Stimulated activated CD4-positive, alpha-beta T cell treated with anti-CD3 and anti-CD28 coated beads, Interleukin-15, amount 100 ng/mL, for 48 hours (primary cell): ENCODE data around the gene P3H2.

Experiments
- DNase-seq, 2 donors: peaks; one replicate each; pipeline ENCODE4 v3.0.0-alpha.2; 2020; ENCODE audit warnings: low read depth in 2 of 2

The P3H2 gene

GRCh38 chr3:190017521-190018288 lies 103.0 kb downstream of the P3H2 start:
- no peak for DNase-seq

- no peak for DNase-seq
Measured at GRCh38 chr3:190016966-190017365, 103.7 kb downstream of the P3H2 start.

- DNase-seq = no peak
Measured at GRCh38 chr3:190014940-190015339, 105.8 kb downstream of the P3H2 start.

- DNase-seq = no peak
Measured at GRCh38 chr3:190013943-190014924, 106.5 kb downstream of the P3H2 start.

- DNase-seq = no peak
Measured at GRCh38 chr3:190012784-190013183, 107.9 kb downstream of the P3H2 start.

GRCh38 chr3:190012314-190012782 lies 108.3 kb downstream of the P3H2 start:
- DNase-seq = no peak

- DNase-seq = no peak
Measured at GRCh38 chr3:190010486-190010885, 110.2 kb downstream of the P3H2 start.

- DNase-seq = no peak
Measured at GRCh38 chr3:190009614-190010013, 111.1 kb downstream of the P3H2 start.

GRCh38 chr3:190008432-190008831 lies 112.3 kb downstream of the P3H2 start:
- DNase-seq = no peak

- DNase-seq = no peak
Measured at GRCh38 chr3:190005343-190006113, 115.2 kb downstream of the P3H2 start.

GRCh38 chr3:190004656-190005055 lies 116.0 kb downstream of the P3H2 start:
- DNase-seq = no peak

- DNase-seq = no peak
Measured at GRCh38 chr3:190003681-190004123, 117.0 kb downstream of the P3H2 start.

- no peak for DNase-seq
Measured at GRCh38 chr3:190003068-190003467, 117.6 kb downstream of the P3H2 start.

GRCh38 chr3:190001426-190001825 lies 119.3 kb downstream of the P3H2 start:
- no peak for DNase-seq

- DNase-seq = no peak
Measured at GRCh38 chr3:190000861-190001196, 119.9 kb downstream of the P3H2 start.

- no peak for DNase-seq
Measured at GRCh38 chr3:190000187-190000860, 120.4 kb downstream of the P3H2 start.

GRCh38 chr3:189999718-190000117 lies 121.0 kb downstream of the P3H2 start:
- no peak for DNase-seq

- DNase-seq = no peak
Measured at GRCh38 chr3:189995129-189995528, 125.6 kb downstream of the P3H2 start.

- no peak for DNase-seq
Measured at GRCh38 chr3:189990826-189991225, 129.9 kb downstream of the P3H2 start.

GRCh38 chr3:189988854-189989253 lies 131.8 kb downstream of the P3H2 start:
- DNase-seq = no peak

- no peak for DNase-seq
Measured at GRCh38 chr3:189988322-189988721, 132.4 kb downstream of the P3H2 start.
